HuH-7 (cell line): ENCODE results near the gene LRRTM4.
"Not testable (repeated sequence)": the region's sequence is repeated elsewhere in the genome, so short reads cannot be mapped to it uniquely, and the experiment has no call there.

Experiments used
- DNase-seq: peaks from one replicate; pipeline ENCODE4 v3.0.0; 2011; ENCODE audit warnings: low spot score

LRRTM4 gene

DNA sequence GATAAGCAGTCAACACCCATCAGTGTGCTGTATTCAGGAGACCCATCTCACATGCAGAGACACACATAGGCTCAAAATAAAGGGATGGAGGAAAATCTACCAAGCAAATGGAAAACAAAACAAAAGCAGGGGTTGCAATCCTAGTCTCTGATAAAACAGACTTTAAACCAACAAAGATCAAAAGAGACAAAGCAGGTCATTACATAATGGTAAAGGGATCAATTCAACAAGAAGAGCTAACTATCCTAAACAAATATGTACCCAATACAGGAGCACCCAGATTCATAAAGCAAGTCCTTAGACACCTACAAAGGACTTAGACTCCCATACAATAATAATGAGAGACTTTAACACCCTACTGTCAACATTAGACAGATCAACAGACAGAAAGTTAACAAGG is 358.2 kb downstream of the LRRTM4 start:
- not testable (repeated sequence) for DNase-seq

DNA sequence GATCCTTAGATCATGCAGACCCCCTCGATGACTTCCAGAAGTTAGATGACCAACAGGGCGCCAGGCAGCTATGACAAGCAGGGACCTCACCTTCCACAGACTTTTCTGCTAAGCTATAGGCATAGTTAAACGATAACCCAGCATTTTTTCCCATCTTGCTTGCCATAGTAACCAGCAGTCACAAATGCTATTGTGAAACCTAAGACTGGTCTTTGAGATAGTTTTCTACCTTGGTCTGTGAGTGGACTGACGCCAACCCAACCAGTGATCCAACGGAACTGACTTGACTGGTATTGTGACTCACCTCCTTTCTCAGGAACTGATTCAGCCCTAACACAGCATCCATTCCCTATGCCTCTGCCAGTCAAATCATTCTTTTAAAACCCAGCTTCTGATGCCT is 361.2 kb downstream of the LRRTM4 start:
- no peak for DNase-seq

DNA sequence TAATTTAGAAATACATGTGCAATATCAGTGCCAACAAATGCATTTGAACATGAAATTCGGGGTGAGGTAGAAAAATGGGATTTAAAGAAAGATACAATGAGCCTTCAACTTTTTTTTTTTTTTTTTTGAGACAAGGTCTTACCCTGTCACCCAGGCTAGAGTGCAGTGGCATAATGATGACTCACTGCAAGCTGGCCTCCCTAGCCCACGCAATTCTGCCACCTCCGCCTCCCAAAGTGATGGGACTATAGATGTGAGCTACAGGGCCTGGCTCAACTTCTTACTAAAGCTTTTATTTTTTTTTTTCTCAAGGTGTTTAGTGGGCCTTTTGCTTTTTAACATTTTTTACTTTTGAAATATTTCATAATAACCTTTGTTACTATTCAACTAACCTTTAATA is 365.6 kb downstream of the LRRTM4 start:
- DNase-seq, result no peak

DNA sequence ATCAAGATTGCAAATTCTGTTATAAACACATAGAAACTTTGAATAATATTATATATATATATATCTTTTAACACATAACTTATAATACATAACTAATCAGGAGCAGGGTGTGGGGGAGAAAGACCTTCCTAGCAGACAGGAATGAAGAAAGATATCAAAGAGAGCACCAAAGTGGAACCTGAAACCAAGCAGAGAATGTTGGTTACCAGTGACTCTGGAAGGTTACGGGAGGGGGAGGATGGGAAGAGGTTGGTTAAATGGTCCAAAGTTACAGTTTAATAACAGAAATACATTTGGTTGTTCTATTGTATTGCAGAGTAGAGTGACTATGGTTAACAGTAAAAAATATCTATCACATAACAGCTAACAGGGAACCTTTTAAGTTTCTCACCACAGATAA is 366.7 kb downstream of the LRRTM4 start:
- no peak for DNase-seq

DNA sequence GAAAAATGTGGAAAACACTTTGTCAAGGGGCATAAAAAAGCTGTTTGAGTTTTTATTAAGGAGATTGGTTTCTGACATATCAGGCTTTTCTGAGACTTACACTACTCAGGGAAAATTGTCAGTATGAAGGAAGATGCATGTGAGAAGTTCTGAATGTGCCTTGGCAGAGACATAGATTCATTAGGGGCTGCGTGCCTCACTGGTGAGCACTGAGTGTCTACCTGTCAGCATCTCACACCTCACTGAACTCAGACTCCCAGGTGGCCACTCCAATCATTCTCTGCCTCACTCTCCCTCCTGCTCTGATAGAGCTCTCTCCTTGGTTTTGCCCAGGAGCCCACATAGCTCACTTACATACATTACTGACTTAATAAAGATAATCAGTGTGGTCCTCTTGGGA is 372.6 kb downstream of the LRRTM4 start:
- no peak for DNase-seq

DNA sequence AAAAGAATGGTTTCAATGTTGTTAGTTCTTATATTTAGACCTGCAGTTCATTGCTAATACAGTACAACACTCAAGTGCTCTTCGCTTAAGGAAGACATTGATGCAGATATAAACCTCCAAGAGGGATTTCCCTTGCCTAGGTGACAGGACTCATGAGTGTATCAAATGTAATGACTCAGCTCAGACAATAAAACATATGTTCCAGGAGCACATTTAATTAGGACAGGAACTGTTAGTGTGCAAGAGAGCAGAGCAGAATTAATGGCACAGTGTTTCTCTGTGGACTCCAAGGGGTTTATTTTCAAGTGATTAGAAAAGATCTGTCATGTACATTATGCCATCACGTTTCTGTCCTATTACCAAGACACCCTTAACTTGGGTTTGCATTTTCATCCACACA is 375.0 kb downstream of the LRRTM4 start:
- no peak for DNase-seq

DNA sequence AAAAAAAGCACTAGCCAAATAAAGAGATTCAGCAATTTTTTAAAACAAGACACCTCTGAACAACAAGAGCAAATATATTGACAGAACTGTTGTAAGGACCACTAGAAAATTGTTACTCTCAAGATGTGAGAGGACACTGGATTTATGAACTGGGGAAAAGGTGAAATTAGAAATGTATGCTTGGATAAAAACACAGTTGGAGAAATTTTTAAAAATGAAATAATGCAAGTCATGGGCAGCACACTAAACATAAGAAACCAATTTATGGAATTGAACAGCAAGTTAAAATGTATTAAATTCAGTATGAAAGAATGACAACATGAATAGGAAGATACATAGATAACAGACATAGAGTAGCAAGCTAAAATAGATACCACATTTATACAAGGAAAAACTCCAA is 377.4 kb downstream of the LRRTM4 start:
- DNase-seq, result no peak

DNA sequence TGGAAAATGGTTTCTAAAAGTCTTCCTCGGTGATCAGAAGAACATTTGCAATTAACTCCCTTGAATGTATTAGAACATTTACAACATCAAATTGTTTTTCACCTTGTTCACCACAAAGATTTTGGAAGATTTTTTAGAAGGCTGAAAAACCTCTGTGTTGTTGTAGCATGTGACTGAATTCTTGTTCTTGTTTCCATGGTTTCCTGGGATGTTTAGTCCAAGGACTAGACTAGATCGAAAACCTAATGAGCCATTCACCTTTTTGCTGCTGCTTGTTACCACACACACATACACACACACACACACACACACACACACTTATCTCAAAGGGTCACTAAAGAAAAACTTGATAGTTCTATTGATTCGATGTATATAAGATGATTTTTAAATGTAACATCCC is 380.0 kb downstream of the LRRTM4 start:
- DNase-seq, result no peak

DNA sequence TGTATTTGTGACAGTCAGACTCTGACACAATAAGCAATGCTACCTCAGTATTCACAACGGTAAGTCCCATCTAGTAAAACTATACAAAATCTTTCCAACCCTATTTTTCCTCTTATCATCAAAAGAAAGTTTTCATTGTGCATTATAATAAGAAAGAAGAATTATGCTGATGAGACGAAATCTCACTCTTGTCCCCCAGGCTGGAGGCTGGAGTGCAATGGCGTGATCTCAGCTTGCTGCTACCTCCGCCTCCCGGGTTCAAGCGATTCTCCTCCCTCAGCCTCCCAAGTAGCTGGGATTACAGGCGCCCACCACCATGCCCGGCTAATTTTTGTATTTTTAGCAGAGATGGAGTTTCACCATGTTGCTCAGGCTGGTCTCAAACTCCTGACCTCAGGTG is 393.7 kb downstream of the LRRTM4 start:
- DNase-seq, result not testable (repeated sequence)

DNA sequence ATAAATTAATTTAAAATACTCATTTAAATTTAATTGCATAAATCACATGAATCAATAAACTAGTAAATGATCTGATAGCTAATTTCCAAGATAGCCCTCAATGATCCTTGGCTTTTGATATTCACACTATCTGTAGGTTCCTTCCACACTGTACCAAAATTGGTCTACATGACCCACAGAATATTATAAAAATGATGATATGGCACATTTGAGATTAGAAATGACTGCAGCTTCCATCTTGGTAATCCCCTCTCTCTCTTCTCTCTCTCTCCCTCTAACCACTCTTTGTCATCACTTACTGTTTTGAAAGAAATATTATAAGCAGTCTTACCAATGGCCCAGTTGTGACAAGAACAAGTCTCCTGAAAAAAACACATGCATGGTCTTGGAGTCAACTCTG is 394.8 kb downstream of the LRRTM4 start:
- DNase-seq, result no peak

DNA sequence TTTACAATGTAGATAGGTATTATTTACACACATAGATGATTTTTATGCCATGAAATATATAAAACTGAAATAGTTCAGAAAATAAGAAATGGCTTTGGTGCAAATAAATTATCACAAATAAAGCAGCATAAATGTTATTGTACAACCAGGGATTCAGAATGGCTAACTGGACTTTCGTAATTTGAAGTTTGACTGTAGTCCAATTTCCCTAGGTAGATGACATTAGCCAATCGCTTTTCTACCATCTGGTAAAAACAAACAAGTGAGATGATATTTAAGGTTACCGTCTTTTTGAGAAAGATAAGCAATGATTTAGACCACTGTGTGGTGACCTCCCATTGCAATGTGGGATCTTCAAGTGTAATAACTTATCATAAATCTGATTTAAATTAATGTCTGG is 400.7 kb downstream of the LRRTM4 start:
- no peak for DNase-seq

DNA sequence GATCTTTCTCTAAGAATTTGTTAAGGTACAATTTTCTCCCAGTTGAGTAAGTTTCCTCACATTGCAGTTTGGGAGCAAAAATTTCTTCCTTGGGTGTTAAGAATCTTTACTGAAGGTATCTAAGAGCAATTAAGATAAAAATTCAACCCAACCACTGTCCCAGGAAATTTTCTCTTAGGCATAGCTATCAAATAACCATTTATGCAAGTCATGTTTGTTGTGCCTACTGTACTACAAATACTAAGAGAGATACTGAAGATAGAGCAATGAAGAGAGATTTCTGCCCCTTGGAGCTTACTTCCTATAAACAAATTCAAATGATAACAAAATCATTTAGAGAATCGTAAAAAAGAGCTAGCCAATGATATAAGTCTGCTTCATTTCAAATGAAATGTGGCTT is 402.8 kb downstream of the LRRTM4 start:
- no peak for DNase-seq

DNA sequence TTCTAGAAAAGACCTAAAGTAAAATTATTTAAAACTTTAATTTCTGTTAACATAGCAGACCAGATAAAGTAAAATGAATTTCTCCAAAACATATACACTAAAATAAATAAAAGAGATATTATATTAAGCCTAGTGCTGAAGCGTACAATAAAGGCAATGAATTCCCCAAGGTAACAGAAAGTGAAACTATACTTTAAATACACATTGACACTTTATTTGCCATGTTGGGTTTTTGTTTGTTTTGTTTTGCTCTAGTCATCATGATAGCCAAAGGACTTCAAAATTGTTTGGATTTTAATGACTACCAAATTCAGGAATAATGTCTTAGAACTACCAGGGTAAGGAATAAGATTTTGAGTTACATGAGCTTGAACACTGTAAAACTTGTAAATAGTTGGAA is 413.3 kb downstream of the LRRTM4 start:
- no peak for DNase-seq

DNA sequence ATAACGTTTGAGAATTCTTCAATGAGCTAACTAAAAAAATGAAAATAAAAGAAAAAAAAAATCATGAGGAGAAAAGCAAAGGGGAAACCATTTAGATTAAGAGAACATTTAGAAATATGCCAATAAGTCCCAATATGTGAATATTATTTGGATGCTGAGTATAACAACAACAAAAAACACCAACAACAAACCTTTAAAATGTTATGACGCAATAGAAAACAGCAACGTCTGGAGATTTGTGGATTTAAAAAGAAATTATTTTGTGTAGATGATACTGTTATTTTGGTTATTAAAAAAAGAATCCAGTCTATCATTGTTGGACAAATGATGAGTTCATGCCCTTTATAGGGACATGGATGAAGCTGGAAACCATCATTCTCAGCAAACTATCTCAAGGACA is 417.2 kb downstream of the LRRTM4 start:
- DNase-seq, result no peak

DNA sequence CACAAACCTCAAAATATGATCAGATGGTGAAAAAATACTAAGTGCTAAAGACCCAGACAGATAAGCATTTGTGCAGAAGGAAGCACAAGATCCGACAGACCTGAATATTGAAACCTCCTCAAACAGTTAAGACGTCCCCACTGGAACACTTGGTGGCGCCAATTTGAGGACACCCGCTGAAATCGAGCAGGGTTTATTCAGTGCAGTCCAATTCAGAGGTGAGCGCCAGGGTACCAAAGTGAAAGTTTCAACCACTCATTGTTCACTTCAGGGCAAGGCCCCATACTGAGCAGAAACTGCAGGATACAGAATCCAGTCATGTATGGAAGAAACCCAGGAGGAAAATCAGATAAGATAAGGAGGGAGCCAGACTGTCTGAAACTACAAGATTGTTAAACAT is 417.6 kb downstream of the LRRTM4 start:
- no peak for DNase-seq

DNA sequence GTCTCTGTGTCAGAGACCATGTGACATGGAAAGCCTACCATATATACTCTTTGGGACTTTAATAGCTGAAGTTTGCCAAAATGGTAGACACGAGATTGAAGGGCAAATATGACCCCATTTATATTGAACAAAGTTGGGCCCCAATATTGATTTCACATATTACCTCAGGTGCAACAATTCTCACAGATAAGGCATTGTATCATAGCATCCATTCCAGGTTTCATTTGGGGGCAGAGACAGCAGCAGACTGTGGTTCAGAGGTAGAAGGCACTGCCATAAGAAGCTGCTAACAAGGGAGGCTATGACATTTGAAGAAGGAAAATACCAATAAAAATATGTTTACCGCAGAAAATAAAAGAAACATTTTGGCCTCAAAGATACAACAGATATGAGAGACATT is 419.2 kb downstream of the LRRTM4 start:
- no peak for DNase-seq

DNA sequence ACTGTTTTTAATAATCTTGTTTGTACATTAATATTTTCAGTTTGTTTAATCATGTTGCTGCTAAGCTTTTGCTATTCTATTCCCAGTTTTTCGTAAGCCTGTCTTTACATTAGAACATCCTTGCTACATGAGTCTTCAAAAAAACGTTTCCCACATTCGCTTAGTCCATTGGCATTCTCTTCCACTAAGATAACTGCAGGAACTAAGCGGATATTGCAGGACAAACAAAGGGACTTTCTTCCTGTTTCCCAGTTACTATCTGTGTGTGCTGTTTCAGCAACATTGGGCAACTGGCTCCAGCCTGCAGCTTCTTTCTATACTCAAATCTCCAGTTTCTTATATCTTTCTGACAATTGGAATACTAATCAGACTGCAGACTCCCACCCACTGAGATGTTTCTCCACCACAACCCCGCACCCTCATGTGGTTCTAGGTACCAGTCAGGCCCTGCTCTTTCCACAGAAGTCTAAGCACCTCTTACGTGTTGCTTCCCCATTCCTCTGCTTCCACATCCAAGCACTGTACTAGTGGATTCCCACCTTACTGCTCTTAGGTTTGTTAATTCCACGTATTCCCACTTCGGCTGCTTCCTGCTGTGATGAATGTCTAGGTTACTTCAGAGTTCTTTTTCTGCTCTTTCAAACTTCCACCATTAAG is 420.3 kb downstream of the LRRTM4 start:
- DNase-seq, result no peak

DNA sequence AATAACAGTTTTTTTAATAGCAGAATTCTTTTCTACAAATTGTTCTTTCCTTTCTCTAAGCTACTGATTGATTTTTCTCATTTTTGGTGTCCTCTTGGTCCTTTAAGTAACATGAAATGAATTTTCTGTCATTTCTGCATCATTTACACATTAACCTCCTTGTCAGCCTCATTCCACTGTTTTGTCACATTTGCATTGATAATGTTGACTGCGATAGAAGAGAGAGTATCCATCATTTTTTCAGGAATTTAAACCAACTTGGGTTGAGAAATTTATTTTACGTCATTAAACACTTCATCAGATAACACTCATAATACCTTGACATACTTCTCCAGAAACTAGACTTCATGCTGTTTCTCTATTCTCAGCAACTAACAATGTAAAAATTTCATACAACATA is 422.2 kb downstream of the LRRTM4 start:
- DNase-seq, result no peak

DNA sequence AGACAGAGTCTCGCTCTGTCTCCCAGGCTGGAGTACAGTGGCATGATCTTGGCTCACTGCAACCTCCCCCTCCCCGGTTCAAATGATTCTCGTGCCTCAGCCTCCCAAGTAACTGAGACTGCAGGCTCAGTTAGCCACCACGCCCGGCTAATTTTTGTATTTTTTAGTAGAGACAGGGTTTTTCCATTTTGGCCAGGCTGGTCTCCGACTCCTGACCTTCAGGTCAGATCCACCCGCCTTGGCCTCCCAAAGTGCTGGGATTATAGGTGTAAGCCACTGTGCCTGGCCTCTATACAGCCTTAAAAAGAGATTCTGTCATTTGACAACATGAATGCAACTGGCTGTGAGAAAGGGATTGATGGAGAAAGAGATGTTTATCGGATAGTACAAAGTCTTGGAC is 426.7 kb downstream of the LRRTM4 start:
- DNase-seq, result not testable (repeated sequence)

DNA sequence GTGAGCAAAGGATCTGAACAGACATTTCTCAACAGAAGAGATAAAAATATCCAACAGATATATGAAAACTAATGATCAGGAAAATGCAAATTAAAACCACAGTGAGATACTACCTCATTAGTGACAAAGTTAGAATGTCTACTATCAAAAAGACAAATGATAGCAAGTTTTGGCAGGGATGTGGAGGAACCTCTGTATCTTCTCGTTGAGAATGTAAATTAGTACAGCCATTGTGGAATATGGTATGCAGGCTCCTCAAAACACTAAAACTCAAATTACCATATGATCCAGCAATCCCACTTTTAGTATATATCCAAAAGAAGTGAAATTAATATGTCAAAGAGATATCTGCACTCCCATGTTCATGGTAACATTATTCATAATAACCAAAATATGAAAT is 427.1 kb downstream of the LRRTM4 start:
- DNase-seq, result no peak

DNA sequence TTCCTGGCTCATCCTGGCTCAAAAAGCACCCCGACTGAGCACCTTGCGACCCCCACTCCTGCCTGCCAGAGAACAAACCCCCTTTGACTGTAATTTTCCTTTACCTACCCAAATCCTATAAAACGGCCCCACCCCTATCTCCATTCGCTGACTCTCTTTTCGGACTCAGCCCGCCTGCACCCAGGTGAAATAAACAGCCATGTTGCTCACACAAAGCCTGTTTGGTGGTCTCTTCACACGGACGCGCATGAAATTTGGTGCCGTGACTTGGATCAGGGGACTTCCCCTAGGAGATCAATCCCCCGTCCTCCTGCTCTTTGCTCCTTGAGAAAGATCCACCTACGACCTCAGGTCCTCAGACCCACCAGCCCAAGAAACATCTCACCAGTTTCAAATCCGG is 433.8 kb downstream of the LRRTM4 start:
- not testable (repeated sequence) for DNase-seq

DNA sequence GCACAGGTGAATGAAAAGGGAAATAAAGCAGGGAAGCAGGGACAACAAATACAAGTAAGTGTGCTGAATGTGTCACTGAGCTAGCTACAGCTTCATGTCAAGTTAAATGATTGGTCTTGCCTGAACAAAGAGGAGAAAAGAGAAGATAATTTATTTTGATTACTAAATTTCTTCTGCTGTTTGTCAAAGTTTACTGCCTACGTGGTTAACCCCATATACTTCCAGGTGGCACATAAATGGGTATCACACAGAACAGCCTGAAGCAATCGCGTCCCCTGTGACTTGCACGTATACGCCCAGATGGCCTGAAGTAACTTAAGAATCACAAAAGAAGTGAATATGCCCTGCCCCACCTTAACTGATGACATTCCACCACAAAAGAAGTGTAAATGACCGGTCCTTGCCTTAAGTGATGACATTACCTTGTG is 434.2 kb downstream of the LRRTM4 start:
- DNase-seq, result no peak

DNA sequence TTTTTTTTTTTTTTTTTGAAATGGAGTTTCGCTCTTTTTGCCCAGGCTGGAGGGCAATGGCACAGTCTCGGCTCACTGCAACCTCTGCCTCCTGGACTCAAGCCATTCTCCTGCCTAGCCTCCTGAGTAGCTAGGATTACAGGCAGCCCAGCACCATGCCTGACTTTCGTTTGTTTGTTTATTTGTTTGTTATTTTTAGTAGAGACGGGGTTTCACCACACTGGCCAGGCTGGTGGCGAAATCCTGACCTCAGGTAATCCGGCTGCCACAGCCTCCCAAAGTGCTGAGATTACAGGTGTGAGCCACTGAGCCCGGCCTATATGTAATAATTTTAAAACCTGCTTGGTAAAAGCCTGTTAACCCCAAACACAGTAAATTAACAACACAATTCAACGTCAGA is 435.7 kb downstream of the LRRTM4 start:
- no peak for DNase-seq

DNA sequence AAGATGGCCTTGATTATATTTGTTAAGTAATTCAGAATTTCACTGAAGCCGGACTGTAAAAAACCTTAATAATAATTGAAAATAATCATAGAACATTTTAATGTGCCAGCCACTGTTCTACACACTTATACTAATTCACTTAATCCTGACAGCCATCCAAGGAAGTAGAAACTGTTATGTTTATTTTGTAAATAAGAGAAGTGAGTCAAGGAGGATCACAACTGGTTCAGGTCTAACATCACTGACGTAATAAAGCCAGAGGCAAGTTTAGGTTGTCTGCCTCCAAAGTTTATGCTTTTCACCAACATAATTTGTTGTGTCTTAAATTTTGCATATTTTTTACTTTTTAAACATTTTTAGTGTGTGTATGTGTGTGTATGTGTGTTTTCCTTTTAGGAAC is 436.1 kb downstream of the LRRTM4 start:
- no peak for DNase-seq

DNA sequence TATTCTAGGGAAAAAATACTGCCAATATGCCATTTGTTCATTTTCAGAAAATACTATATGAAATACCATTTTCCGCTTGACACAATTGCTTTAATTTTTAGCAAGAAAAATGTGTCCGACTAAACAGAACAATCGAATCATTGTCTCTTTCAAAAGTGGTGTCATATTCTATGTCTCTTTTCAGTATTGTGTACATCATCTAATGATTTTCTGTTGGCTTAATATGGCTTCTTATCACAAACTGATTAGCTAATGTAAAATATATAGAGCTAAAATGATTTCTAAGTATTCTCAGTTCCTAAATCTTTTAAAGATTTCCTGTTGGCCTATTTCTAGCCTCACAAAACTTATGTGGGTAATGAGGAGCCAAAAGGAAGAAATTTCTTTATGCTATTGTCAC is 436.6 kb downstream of the LRRTM4 start:
- DNase-seq, result no peak
